GM20431 (cell line): ENCODE data around the gene LTB4R.
"Not testable (repeated sequence)": the region's sequence is repeated elsewhere in the genome, so short reads cannot be mapped to it uniquely, and the experiment has no call there.

Source experiments
- in situ Hi-C: fragments of 300-500 bp; cut with MseI, MboI; formaldehyde crosslinking; loops from one replicate; pipeline ENCODE4 v1.15.0; 2020; ENCODE audit warnings: low sequenced_read_pairs; ENCODE audit not compliant: unreplicated experiment

Gene LTB4R

GRCh38 chr14:24337824-24338175 is 26.5 kb downstream of the LTB4R start:
- in situ Hi-C loops, result loop anchor here (10.0 kb wide), 1 partner anchor 97 kb away; no protein-coding TSS in a partner anchor

GRCh38 chr14:24338843-24339242 is 27.5 kb downstream of the LTB4R start:
- in situ Hi-C loops, result loop anchor here (10.0 kb wide), 1 partner anchor 96 kb away; no protein-coding TSS in a partner anchor

GRCh38 chr14:24339284-24340151 is 28.2 kb downstream of the LTB4R start, which contains the start of gene RIPK3:
RIPK3 (minus strand) TSS chr14:24339991; CDS start chr14:24339826, 165 bp downstream.
- in situ Hi-C loops, result loop anchor here (10.0 kb wide), 1 partner anchor 95 kb away; no protein-coding TSS in a partner anchor

- in situ Hi-C loops, result no loop called here
Measured at GRCh38 chr14:24340606-24341005, 29.3 kb downstream of the LTB4R start.

GRCh38 chr14:24342889-24343288 is 31.6 kb downstream of the LTB4R start:
- in situ Hi-C loops, result no loop called here

GRCh38 chr14:24343795-24344660 is 32.7 kb downstream of the LTB4R start:
- in situ Hi-C loops, result no loop called here

GRCh38 chr14:24347134-24347533 is 35.8 kb downstream of the LTB4R start:
- in situ Hi-C loops, result no loop called here

GRCh38 chr14:24348186-24348585 is 36.9 kb downstream of the LTB4R start:
- in situ Hi-C loops, result no loop called here

- in situ Hi-C loops, result no loop called here
Measured at GRCh38 chr14:24349742-24350141, 38.4 kb downstream of the LTB4R start.

GRCh38 chr14:24351517-24351916 is 40.2 kb downstream of the LTB4R start:
- in situ Hi-C loops, result no loop called here

GRCh38 chr14:24353559-24354481 is 42.5 kb downstream of the LTB4R start:
- in situ Hi-C loops, result no loop called here

- in situ Hi-C loops, result not testable (repeated sequence)
Measured at GRCh38 chr14:24354482-24354825, 43.2 kb downstream of the LTB4R start.

GRCh38 chr14:24355009-24355408 is 43.7 kb downstream of the LTB4R start:
- in situ Hi-C loops, result no loop called here

GRCh38 chr14:24356208-24356607 is 44.9 kb downstream of the LTB4R start:
- in situ Hi-C loops, result no loop called here

GRCh38 chr14:24360281-24360680 is 49.0 kb downstream of the LTB4R start:
- in situ Hi-C loops, result no loop called here

- in situ Hi-C loops, result no loop called here
Measured at GRCh38 chr14:24361326-24361725, 50.0 kb downstream of the LTB4R start.

- in situ Hi-C loops, result no loop called here
Measured at GRCh38 chr14:24362241-24362960, 51.1 kb downstream of the LTB4R start.

GRCh38 chr14:24363401-24363800 is 52.1 kb downstream of the LTB4R start:
- in situ Hi-C loops, result no loop called here

GRCh38 chr14:24364841-24365240 is 53.5 kb downstream of the LTB4R start:
- in situ Hi-C loops, result no loop called here
